ENCODE data around the gene GAA. TPM values are rescaled to one million over a fixed set of nuclear protein-coding genes. Genes with fewer than 3 reads are reported as not detected.

Gene GAA
- total and polyA plus RNA-seq, 4 donors: 24.8 to 82.2 (median 45.8) TPM

- 40 to 61% methylated on average over 29 of the region's 29 CpGs for WGBS, 2 donors
- Histone ChIP-seq H3K4me1 (ENCODE audit: control insufficient read depth in 1 of 2, insufficient read depth in 2 of 2, low read length in 2 of 2) (no peaks in the 10 kb centered on the region), H3K36me3 (ENCODE audit: control insufficient read depth in 1 of 2, insufficient read depth in 2 of 2, low read length in 1 of 2) (no peaks in the 10 kb centered on the region), H3K27ac (ENCODE audit: low read depth in 1 of 2, low read length in 2 of 2) (no peak overlapping the region), H3K4me3 (ENCODE audit: low read length in 2 of 2) (no peak overlapping the region), H3K27me3 (ENCODE audit: control insufficient read depth in 1 of 2, insufficient read depth in 2 of 2, low read length in 1 of 2) (no peaks in the 10 kb centered on the region), H3K9me3 (ENCODE audit: control insufficient read depth, low read length) (no peaks in the 10 kb centered on the region)
- ATAC-seq (ENCODE audit: low FRiP score) (no peak), DNase-seq (peak in 1 of 2 donors; percentile 67)
- intact Hi-C loops (cut with DNase I): no loop called here
These were observed 4.4 kb downstream of the GAA start for GRCh38 chr17:80105762-80106161.

DNA sequence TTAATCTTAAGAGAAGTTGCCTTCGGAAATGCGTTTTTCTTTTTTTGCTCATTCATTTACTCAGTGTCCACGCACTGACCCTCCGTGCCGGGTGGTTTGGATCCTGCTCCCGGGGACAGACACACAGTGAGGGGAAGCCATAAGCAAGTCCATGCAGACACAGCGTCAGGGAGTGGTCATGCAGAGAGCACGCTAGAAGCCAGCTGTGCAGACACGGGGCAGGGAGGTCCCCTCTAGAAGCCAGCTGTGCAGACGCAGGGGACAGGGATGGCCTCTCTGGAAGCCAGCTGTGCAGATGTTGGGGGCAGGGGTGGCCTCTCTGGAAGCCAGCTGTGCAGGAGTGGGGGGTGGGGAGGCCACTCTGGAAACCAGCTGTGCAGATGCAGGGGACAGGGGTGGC lies 4.8 kb downstream of the GAA start:
- 72 to 83% methylated on average over 10 of the region's 10 CpGs for WGBS, 2 donors
- intact Hi-C loops (cut with DNase I): no loop called here
- no peaks in the 10 kb centered on the region for H3K9me3 ChIP-seq (ENCODE audit: control insufficient read depth, low read length)
- no peak overlapping the region for H3K27ac ChIP-seq (ENCODE audit: low read depth in 1 of 2, low read length in 2 of 2)
- no peaks in the 10 kb centered on the region for H3K27me3 ChIP-seq (ENCODE audit: control insufficient read depth in 1 of 2, insufficient read depth in 2 of 2, low read length in 1 of 2)
- no peaks in the 10 kb centered on the region for H3K36me3 ChIP-seq (ENCODE audit: control insufficient read depth in 1 of 2, insufficient read depth in 2 of 2, low read length in 1 of 2)
- no peak for ATAC-seq (ENCODE audit: low FRiP score)
- no peak overlapping the region for H3K4me3 ChIP-seq (ENCODE audit: low read length in 2 of 2)
- no peaks in the 10 kb centered on the region for H3K4me1 ChIP-seq (ENCODE audit: control insufficient read depth in 1 of 2, insufficient read depth in 2 of 2, low read length in 2 of 2)
- peak in 1 of 2 donors; percentile 51 for DNase-seq

- no peaks in the 10 kb centered on the region for H3K27me3 ChIP-seq (ENCODE audit: control insufficient read depth in 1 of 2, insufficient read depth in 2 of 2, low read length in 1 of 2)
- DNase-seq: peak in 1 of 2 donors; percentile 36
- WGBS, 2 donors: 85 to 91% methylated on average over 12 of the region's 12 CpGs
- no peaks in the 10 kb centered on the region for H3K36me3 ChIP-seq (ENCODE audit: control insufficient read depth in 1 of 2, insufficient read depth in 2 of 2, low read length in 1 of 2)
- H3K27ac ChIP-seq (ENCODE audit: low read depth in 1 of 2, low read length in 2 of 2): no peak overlapping the region
- no peaks in the 10 kb centered on the region for H3K4me1 ChIP-seq (ENCODE audit: control insufficient read depth in 1 of 2, insufficient read depth in 2 of 2, low read length in 2 of 2)
- no peaks in the 10 kb centered on the region for H3K9me3 ChIP-seq (ENCODE audit: control insufficient read depth, low read length)
- ATAC-seq (ENCODE audit: low FRiP score): no peak
- H3K4me3 ChIP-seq (ENCODE audit: low read length in 2 of 2): no peak overlapping the region
- intact Hi-C loops (cut with DNase I): no loop called here
These were observed 5.4 kb downstream of the GAA start for GRCh38 chr17:80106751-80107150.

DNA sequence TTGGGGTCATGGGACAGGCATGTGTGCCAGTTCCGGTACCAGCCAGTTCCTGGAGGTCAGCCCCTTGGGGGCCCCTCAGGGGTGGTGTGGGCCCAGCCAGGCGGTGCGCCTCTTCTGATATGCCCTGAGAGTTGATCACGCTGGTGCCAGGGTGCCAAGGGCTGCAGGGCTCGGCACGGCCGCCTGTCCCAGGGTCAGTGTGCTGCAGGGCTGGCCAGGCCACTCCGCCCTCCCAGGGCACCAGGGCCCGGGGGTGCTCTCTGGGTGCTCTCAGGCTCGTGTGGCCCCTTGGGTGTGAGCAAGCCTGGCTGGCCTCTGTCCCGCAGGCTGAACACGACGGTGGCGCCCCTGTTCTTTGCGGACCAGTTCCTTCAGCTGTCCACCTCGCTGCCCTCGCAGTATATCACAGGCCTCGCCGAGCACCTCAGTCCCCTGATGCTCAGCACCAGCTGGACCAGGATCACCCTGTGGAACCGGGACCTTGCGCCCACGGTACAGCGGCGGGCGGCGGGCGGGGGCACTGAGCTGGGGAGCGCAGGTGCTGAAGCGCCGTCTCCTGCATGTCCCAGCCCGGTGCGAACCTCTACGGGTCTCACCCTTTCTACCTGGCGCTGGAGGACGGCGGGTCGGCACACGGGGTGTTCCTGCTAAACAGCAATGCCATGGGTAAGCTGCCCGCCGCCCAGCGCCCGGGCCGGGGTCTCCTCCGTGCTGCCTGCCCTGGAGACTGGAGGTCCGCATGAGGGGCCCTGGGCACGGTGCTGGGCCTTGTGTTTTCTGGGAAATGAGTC lies 6.0 kb downstream of the GAA start:
- Histone ChIP-seq H3K4me1 (ENCODE audit: control insufficient read depth in 1 of 2, insufficient read depth in 2 of 2, low read length in 2 of 2) (no peaks in the 10 kb centered on the region), H3K9me3 (ENCODE audit: control insufficient read depth, low read length) (no peaks in the 10 kb centered on the region), H3K27ac (ENCODE audit: low read depth in 1 of 2, low read length in 2 of 2) (no peak overlapping the region), H3K27me3 (ENCODE audit: control insufficient read depth in 1 of 2, insufficient read depth in 2 of 2, low read length in 1 of 2) (no peaks in the 10 kb centered on the region), H3K36me3 (ENCODE audit: control insufficient read depth in 1 of 2, insufficient read depth in 2 of 2, low read length in 1 of 2) (no peaks in the 10 kb centered on the region), H3K4me3 (ENCODE audit: low read length in 2 of 2) (no peak overlapping the region)
- ATAC-seq (ENCODE audit: low FRiP score): no peak
- 93 to 94% methylated on average over 40 to 46 of the region's 46 CpGs for WGBS, 2 donors
- intact Hi-C loops (cut with DNase I): no loop called here
- peak in 1 of 2 donors; percentile 74 for DNase-seq

- Histone ChIP-seq H3K36me3 (ENCODE audit: control insufficient read depth in 1 of 2, insufficient read depth in 2 of 2, low read length in 1 of 2) (no peaks in the 10 kb centered on the region), H3K4me3 (ENCODE audit: low read length in 2 of 2) (no peak overlapping the region), H3K27me3 (ENCODE audit: control insufficient read depth in 1 of 2, insufficient read depth in 2 of 2, low read length in 1 of 2) (no peaks in the 10 kb centered on the region), H3K4me1 (ENCODE audit: control insufficient read depth in 1 of 2, insufficient read depth in 2 of 2, low read length in 2 of 2) (no peaks in the 10 kb centered on the region), H3K27ac (ENCODE audit: low read depth in 1 of 2, low read length in 2 of 2) (no peak overlapping the region), H3K9me3 (ENCODE audit: control insufficient read depth, low read length) (no peaks in the 10 kb centered on the region)
- DNase-seq (peak in 1 of 2 donors; percentile 72), ATAC-seq (ENCODE audit: low FRiP score) (no peak)
- intact Hi-C loops (cut with DNase I): no loop called here
- 90 to 92% methylated on average over 39 to 40 of the region's 40 CpGs for WGBS, 2 donors
These were observed 6.9 kb downstream of the GAA start for GRCh38 chr17:80108036-80108971.

GRCh38 chr17:80109066-80109660 lies 7.8 kb downstream of the GAA start:
- no peak overlapping the region for H3K4me3 ChIP-seq (ENCODE audit: low read length in 2 of 2)
- DNase-seq (no peak), ATAC-seq (ENCODE audit: low FRiP score) (no peak)
- H3K27ac ChIP-seq (ENCODE audit: low read depth in 1 of 2, low read length in 2 of 2): no peak overlapping the region
- no peaks in the 10 kb centered on the region for H3K4me1 ChIP-seq (ENCODE audit: control insufficient read depth in 1 of 2, insufficient read depth in 2 of 2, low read length in 2 of 2)
- H3K9me3 ChIP-seq (ENCODE audit: control insufficient read depth, low read length): no peaks in the 10 kb centered on the region
- H3K36me3 ChIP-seq (ENCODE audit: control insufficient read depth in 1 of 2, insufficient read depth in 2 of 2, low read length in 1 of 2): no peaks in the 10 kb centered on the region
- intact Hi-C loops (cut with DNase I): no loop called here
- WGBS, 2 donors: 90 to 91% methylated on average over 13 of the region's 13 CpGs
- H3K27me3 ChIP-seq (ENCODE audit: control insufficient read depth in 1 of 2, insufficient read depth in 2 of 2, low read length in 1 of 2): no peaks in the 10 kb centered on the region

DNA sequence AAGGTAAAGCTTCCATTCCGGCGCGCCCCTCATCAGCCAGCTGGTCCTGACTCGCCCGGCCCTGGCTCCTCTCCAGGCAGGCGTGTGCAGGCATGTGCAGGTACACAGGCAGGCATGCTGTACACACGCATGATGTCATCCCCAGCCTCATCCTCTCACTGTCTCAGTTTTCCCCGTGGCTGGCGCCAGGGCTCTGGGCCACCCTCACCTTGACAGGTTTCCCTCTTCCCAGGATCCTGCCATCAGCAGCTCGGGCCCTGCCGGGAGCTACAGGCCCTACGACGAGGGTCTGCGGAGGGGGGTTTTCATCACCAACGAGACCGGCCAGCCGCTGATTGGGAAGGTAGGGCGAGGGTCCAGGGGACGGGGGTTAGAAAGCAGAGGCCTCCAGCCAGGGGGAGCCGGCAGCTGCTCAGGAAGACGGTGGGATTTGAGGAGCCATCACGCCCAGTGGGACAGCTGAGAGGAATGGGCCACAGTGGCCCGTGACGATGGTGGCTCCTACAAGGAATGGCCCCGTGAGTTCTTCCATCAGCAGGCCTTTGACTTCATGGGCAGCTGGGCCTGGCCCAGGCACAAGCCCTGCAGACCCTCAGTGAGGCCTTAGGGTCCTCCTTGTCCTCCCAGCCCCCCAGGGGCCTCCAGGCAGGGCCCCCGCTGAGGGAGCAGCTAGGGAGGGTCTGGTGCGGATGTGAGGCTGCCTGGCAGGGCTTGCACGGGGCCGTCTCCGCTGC lies 8.5 kb downstream of the GAA start:
- H3K36me3 ChIP-seq (ENCODE audit: control insufficient read depth in 1 of 2, insufficient read depth in 2 of 2, low read length in 1 of 2): no peaks in the 10 kb centered on the region
- H3K27me3 ChIP-seq (ENCODE audit: control insufficient read depth in 1 of 2, insufficient read depth in 2 of 2, low read length in 1 of 2): no peaks in the 10 kb centered on the region
- intact Hi-C loops (cut with DNase I): no loop called here
- no peak for ATAC-seq (ENCODE audit: low FRiP score)
- WGBS, 2 donors: 90 to 91% methylated on average over 30 of the region's 30 CpGs
- H3K9me3 ChIP-seq (ENCODE audit: control insufficient read depth, low read length): no peaks in the 10 kb centered on the region
- no peaks in the 10 kb centered on the region for H3K4me1 ChIP-seq (ENCODE audit: control insufficient read depth in 1 of 2, insufficient read depth in 2 of 2, low read length in 2 of 2)
- H3K4me3 ChIP-seq (ENCODE audit: low read length in 2 of 2): no peak overlapping the region
- no peak for DNase-seq
- no peak overlapping the region for H3K27ac ChIP-seq (ENCODE audit: low read depth in 1 of 2, low read length in 2 of 2)

DNA sequence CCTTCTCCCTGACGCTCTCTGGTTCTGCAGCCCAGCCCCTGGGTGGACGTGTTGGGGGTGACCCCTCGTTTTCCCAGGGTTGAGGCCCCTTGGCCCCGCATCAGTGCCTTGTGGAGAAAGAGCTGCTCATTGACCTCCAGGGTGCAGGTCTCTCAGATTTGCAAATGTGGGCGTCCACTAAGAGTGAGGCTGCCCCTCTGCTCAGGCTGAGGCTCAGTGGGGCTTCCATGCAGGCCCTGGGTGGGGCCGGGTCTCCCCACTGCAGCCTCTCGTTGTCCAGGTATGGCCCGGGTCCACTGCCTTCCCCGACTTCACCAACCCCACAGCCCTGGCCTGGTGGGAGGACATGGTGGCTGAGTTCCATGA lies 9.0 kb downstream of the GAA start:
- intact Hi-C loops (cut with DNase I): no loop called here
- Histone ChIP-seq H3K27ac (ENCODE audit: low read depth in 1 of 2, low read length in 2 of 2) (no peak overlapping the region), H3K4me3 (ENCODE audit: low read length in 2 of 2) (no peak overlapping the region), H3K4me1 (ENCODE audit: control insufficient read depth in 1 of 2, insufficient read depth in 2 of 2, low read length in 2 of 2) (no peaks in the 10 kb centered on the region), H3K27me3 (ENCODE audit: control insufficient read depth in 1 of 2, insufficient read depth in 2 of 2, low read length in 1 of 2) (no peaks in the 10 kb centered on the region), H3K9me3 (ENCODE audit: control insufficient read depth, low read length) (no peaks in the 10 kb centered on the region), H3K36me3 (ENCODE audit: control insufficient read depth in 1 of 2, insufficient read depth in 2 of 2, low read length in 1 of 2) (no peaks in the 10 kb centered on the region)
- WGBS, 2 donors: 77 to 86% methylated on average over 9 of the region's 9 CpGs
- DNase-seq (no peak), ATAC-seq (ENCODE audit: low FRiP score) (no peak)

Data from aorta (tissue), 5 donors.